Measurements from ENCODE around the gene LRRFIP2. TPM values are rescaled to one million over a fixed set of nuclear protein-coding genes. Genes with fewer than 3 reads are reported as not detected.

The LRRFIP2 gene
- total and polyA plus RNA-seq, 2 of the 8 experiments (the other 6 are each of a cell fraction or from before 2014, with no cell fraction given): 8.8 to 25.6 TPM

DNA sequence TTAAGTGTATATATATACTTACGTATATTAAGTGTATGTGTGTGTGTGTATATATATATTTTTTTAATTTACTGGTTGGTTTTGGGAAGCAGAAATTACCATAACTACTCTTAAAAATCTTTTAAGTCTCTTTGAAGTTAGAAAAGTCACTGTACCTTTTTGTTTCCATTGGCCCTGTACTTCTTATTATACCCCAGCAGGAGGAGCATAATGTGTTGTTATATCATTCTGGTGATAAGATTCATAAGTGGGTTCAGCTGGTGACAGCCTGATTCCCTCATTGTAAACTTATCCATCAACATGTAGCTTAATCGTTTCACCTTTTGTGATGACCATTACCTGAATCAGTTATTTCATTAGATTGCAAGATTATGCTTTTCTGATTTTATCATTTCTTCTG is 150.3 kb downstream of the LRRFIP2 start (continued):
- no peak for TF ChIP-seq RXRA (IDR thresholded peaks at IDR 0.05; ENCODE audit: insufficient read depth, low read depth, low read length)
- no peak for TF ChIP-seq RNF2 (IDR thresholded peaks at IDR 0.05; ENCODE audit: borderline replicate concordance, low read depth, low read length, missing control alignments, poor library complexity, severe bottlenecking)
- TF ChIP-seq MAFK (IDR thresholded peaks at IDR 0.05; ENCODE audit: low read depth, low read length): no peak
- no peak for TF ChIP-seq CTBP2 (IDR thresholded peaks at IDR 0.05; ENCODE audit: borderline replicate concordance, insufficient read depth, insufficient read length, low read length)
